MM.1S (cell line): Measurements from ENCODE around the gene CTSC.

Experiments used
- CTCF ChIP-seq: fragments of 300-600 bp; sonication (generic); IDR thresholded peaks from 2 replicates; pipeline ENCODE4 v1.5.1; 2016; ENCODE audit warnings: antibody characterized with exemption, low read length, mixed read lengths
- EZH2 ChIP-seq: fragments of 300-600 bp; sonication (generic); optimal IDR thresholded peaks from 2 replicates; pipeline ENCODE3; 2017; ENCODE audit warnings: low read depth, mild to moderate bottlenecking, antibody characterized with exemption, low read length, mixed read lengths
- EZH2phosphoT487 ChIP-seq: fragments of 300-600 bp; sonication (generic); IDR thresholded peaks from 2 replicates; pipeline ENCODE4 v1.6.1; 2018; ENCODE audit warnings: antibody characterized with exemption, low read length

GRCh38 chr11:88353386-88353785 is 15.8 kb upstream of the CTSC start:
- no peak for TF ChIP-seq EZH2phosphoT487
- no peak for TF ChIP-seq CTCF
- no peak for TF ChIP-seq EZH2
